ENCODE measurements around the gene UROC1.

DNA sequence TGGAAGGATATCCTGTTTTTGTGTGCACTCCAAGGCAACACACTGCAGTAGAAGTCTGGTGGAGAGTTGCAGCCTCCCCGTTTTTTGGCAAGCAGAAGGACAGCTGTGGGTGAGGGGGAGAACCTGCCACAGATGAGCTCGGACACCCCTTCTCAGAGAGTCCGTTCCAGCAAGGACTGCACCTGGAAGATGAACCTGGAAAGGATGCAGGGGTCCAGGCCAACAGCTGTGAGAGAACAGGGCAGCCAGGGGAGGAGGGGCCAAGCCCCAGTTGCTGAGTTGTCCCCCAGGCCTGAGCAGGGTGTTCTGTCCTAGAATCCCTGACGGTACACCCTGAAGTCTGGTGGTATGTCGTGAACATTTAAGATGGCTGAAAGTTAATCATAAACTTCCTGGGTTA, 72.1 kb downstream of the UROC1 start:
- TF ChIP-seq, protein P1, sequence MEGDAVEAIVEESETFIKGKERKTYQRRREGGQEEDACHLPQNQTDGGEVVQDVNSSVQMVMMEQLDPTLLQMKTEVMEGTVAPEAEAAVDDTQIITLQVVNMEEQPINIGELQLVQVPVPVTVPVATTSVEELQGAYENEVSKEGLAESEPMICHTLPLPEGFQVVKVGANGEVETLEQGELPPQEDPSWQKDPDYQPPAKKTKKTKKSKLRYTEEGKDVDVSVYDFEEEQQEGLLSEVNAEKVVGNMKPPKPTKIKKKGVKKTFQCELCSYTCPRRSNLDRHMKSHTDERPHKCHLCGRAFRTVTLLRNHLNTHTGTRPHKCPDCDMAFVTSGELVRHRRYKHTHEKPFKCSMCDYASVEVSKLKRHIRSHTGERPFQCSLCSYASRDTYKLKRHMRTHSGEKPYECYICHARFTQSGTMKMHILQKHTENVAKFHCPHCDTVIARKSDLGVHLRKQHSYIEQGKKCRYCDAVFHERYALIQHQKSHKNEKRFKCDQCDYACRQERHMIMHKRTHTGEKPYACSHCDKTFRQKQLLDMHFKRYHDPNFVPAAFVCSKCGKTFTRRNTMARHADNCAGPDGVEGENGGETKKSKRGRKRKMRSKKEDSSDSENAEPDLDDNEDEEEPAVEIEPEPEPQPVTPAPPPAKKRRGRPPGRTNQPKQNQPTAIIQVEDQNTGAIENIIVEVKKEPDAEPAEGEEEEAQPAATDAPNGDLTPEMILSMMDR (IDR thresholded peaks at IDR 0.05): no peak
- no peak for TF ChIP-seq POLR2A (IDR thresholded peaks at IDR 0.05)
